HL-60/S4 treated with phorbol 12-myristate 13-acetate at 8.2 ng/mL for 4 days and 3 days (cell line): ENCODE measurements around the gene EVPLL.
"Not testable (repeated sequence)": the region's sequence is repeated elsewhere in the genome, so short reads cannot be mapped to it uniquely, and the experiment has no call there.

Experiments
- in situ Hi-C: fragments of 300-500 bp; cut with MboI; formaldehyde crosslinking; loops from 2 replicates; pipeline ENCODE4 v1.15.0; 2022; ENCODE audit warnings: low sequenced_read_pairs

The EVPLL gene

DNA sequence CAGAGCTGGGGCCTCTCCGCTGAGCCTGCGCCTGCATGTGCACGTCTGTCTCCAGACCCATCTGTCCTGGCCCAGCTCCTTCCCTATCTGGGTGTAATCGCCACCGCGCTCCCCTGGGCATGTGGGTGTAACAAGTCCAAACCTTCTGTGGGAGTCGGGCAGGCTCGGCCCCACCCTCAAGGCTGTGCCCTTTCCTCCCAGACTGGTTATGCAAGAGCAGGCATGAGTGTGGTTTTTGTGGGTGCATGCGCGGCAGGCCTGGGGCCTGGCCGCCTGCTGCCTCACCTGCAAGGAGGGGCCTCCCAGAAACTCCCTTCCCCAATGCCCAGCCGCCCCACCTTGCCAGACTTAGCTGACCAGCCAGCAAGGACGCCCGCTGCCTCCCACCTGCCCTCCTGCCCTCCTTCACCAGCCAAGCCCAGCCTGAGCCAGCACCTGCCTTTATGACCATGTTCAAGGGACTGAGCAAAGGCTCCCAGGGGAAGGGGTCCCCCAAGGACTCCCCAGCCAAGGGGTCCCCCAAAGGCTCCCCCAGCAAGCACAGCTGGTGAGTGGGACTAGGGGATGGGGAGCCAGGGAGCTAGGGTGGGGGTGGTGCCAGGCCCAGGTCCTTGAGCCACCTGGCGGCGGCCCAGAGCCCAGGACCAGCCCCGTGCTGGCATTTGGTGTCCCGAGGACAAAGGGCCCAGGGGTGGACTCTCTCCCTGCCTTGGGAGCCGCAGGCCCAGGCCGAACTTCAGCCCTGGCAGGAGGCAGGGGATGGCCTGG, at the start of gene EVPLL:
EVPLL (plus strand) TSS at position 342 of the 768 bp plus-strand sequence. CDS start 3,160 bp downstream, outside the sequence.
- in situ Hi-C loops: no loop called here

DNA sequence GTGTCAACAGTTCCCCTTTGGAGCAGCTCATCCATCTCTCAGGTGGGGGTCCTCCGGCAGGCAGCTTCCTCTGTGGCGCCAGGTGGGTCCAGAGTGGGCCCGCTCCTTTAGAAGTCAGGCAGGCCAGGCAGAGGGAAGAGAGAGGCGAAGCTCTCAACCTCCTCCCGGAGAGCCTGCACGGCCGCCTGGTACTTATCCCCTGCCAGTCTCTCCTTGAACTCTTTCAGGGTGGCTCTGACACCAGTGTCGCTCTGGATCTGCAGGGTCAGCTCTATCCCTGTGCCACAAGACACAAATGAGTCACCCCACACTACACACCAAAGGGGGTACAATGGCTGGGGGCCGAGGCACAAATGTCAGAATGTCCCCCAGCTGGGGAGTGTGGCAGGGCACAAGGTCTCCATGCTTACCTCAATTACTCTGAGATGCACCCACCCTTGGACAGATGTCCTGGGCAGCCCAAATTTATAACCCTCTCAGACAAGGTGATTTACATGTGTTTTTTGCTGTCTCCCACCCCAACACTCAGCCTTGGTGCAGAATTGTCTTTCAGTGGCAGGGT, 48.9 kb upstream of the EVPLL start:
- in situ Hi-C loops: no loop called here

DNA sequence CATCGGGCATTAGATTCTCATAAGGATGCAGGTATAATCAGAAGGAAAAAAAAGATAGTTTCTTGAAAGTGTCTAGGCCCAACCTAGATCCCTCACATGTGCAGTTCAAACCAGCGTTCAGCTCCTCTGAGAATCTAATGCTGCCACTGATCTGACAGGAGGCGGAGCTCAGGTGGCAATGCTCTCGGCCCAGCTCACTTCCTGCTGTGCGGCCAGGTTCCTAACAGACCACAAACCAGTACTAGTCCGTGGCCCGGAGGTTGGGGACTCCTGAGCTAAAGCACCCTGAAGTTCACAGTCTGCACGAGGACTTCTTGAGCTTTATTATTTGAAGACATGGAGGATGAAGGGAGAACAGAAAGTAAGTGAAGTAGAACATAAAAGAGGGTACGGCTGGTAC, 45.7 kb upstream of the EVPLL start:
- in situ Hi-C loops: no loop called here

DNA sequence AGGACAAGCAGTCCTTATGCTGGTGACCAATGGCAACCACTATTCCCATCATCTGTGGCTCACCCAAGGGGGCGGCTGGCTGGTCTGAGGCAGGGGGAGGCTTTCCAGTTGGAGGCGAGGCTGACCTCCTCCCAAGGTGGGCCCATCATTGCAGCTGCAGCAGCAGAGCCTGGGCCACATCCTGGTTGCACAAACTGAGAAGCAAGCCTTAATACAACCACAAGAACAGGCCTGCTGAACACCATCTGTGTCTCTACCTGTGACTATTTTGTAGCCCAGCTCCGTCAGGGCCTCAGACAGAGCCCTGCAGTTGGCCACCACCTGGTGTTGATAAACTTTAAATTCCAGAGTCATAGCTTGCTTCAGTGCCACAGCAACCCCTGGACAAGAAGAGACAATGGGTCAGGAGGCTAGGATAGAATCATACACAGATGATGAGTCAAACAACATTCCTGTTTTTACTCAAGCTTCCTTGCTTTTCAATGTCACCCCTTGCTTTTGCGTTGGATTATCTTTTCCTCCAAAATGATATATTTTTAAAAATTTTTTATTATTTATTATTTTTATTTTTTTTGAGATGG, 44.6 kb upstream of the EVPLL start:
- in situ Hi-C loops: no loop called here

DNA sequence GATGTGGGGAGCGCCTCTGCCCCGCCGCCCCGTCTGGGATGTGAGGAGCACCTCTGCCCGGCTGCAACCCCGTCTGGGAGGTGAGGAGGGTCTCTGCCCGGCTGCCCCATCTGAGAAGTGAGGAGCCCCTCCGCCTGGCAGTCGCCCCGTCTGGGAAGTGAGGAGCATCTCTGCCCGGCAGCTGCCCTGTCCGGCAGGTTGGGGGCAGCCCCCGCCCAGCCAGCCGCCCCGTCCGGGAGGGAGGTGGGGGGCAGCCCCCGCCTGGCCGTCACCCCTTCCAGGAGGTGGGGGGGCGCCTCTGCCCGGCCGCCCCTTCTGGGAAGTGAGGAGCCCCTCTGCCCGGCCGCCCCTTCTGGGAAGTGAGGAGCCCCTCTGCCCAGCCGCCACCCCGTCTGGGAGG, 39.4 kb upstream of the EVPLL start:
- in situ Hi-C loops: not testable (repeated sequence)

GRCh38 chr17:18339933-18340332, 37.6 kb upstream of the EVPLL start:
- in situ Hi-C loops: no loop called here

DNA sequence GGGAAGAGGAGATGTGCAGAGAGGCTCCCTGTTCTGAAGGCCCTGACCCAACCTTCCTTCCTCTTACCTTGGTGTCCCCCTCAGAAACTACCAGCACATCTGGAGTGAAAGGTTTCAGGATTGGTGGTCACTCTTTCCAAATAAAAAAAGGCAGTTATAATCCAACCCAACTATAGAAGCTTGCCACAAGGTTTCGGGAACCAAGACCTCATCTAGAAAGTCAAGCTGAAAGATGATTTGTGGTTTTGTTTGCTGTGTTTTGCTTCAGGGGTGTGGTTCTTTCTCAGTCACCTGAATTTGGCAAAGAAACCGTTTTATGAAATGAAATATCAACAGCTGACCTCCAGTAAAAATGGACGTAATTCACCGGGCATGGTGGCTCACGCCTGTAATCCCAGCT, 33.6 kb upstream of the EVPLL start:
- in situ Hi-C loops: no loop called here

DNA sequence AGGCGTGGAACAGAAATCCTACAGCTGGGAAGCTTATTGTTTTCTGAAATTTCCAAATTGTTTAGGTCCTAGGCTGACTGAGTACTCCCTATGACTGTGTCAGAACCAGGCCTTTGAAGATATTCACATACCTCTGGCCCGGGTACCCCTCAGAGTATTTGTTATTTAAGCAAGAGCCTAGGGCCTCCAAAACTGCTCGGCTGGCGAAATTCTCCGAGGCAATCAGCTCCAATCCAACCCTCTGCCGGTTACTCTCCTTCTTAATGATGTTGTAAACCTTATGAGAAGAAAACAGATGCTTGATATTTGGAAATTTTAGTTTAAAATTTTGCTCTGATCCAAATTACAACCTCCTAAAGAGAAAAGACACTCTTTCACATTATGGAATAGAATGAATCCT, 24.0 kb upstream of the EVPLL start:
- in situ Hi-C loops: no loop called here

DNA sequence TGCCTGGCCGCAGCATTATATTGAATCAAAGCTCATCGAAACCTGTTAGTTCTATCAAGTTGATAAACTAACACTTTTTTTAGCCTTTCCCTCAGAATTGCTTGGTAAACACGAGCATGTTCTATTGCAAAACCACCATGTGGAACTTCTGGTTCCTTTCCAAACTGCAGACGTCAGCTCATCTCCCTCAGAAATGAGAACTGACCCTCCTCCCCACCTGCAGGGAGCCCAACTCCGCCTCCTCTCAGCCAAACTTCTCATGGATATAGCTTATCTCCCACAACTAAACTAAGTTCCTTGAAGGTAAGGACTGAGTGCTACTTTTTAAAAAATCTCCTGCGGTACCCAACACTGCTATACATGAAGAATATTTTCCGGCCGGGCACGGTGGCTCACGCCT, 21.0 kb upstream of the EVPLL start:
- in situ Hi-C loops: no loop called here

- in situ Hi-C loops: no loop called here
Measured at GRCh38 chr17:18360518-18360917, 17.1 kb upstream of the EVPLL start.

DNA sequence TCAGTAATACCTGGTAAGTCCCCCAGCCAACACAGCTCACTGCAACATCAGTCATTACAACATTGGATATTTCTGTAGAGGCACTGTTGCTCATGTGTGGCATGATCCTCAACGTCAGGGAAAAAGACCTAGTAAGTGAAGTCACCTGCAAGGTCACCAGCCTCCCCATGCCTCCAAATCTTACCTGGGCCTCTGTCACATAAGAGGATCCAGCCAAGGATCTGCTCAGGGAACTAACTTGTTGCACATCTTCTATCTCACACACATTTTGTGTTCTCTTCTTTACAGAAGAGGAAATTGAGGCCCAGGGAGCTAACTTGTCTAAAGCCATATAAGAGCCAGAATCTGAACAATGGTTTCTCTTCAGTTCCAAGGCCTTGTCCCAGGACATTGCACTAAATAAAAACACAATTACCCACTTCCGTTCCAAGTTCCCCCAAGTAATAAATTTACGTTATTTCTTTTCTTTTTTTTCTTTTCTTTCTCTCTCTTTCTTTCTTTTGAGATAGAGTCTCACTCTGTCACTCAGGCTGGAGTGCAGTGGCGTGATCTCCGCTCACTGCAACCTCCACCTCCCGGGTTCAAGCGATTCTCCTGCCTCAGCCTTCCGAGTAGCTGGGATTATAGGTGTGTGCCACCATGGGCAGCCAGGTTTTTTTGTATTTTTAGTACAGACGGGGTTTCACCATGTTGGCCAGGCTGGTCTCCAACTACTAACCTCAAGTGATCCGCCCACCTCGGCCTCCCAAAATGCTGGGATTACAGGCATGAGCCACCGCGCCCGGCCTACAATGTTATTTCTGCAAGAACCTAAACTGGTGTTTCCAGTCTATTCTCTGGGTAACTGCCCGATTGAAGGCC, 15.5 kb upstream of the EVPLL start:
- in situ Hi-C loops: no loop called here

DNA sequence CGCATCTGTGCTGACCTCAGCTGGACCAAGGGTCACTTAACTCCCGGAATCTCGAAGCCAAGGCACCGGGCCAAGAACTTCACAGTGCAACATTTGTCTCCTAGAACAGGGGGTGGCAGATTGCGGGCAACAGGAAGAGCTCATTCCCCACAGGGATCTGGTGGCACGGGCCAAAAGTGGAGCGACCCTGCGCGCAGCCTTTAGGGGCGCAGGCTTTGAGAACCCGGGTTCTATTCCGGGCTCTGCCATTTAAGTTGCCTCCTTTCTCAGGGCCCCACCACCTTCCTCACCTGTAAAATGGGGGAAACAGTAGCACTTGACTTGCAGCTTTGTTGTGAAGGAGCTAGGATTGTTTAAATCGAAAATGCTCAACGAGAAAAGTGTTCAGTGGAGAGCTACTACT, 14.9 kb upstream of the EVPLL start:
- in situ Hi-C loops: no loop called here

GRCh38 chr17:18363101-18364049, 14.2 kb upstream of the EVPLL start, which contains the start of gene SHMT1:
TSS of gene SHMT1 (minus strand) at chr17:18363550. CDS start at chr17:18355981, 7,569 bp downstream.
- in situ Hi-C loops: no loop called here

- in situ Hi-C loops: no loop called here
Measured at GRCh38 chr17:18364166-18364565, 13.4 kb upstream of the EVPLL start.

- in situ Hi-C loops: no loop called here
Measured at GRCh38 chr17:18368946-18369345, 8.6 kb upstream of the EVPLL start.

GRCh38 chr17:18370761-18371160, 6.8 kb upstream of the EVPLL start:
- in situ Hi-C loops: no loop called here

DNA sequence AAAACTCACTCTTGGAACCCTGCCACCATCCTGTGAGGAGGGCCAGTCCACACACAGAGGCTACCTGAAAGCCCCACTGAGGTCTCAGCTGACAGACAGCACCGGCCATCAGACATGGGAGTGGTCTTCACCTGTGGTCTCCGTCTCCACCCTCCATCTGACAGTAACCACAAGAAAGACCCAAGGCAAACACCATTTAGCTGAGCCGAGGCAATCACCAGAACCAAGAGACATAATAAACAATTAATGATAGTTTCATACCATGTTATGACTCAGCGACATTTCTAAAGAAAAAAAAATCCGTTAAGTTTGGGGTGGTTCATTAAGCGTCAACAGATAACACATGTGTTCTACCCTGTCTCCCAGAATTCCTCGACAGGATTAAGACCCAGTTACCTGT, 6.1 kb upstream of the EVPLL start:
- in situ Hi-C loops: no loop called here

DNA sequence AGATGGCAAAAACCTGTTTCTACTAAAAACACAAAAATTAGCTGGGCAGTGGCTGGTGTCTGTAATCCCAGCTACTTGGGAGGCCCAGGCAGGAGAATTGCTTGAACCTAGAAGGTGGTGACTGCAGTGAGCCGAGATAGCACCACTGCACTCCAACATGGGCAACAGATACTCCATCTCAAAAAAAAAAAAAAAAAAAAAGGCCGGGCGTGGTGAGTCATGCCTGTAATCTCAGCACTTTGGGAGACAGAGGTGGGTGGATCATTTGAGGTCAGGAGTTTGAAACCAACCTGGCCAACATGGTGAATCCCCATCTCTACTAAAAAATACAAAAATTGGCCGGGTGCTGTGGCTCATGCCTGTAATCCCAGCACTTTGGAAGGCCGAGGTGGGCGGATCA, 4.4 kb upstream of the EVPLL start:
- in situ Hi-C loops: not testable (repeated sequence)

DNA sequence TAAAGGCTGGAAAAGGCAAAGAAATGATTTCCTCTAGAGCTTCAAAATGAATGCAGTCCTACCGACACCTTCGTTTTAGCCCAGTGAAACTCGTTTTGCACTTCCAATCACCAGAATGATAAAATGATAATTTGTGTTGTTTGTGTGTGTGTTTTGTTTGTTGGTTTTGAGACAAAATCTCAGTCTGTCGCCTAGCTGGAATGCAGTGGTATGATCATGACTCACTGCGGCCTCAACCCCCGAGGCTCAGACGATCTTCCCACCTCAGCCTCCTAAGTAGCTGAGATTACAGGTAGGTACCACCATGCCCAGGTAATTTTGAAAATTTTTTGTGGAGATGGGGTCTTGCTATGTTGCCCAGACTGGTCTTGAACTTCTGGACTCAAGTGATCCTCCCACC, 3.4 kb upstream of the EVPLL start:
- in situ Hi-C loops: no loop called here

- in situ Hi-C loops: no loop called here
Measured at GRCh38 chr17:18378205-18378505, 577 bp downstream of the EVPLL start.
